Effector CD4-positive, alpha-beta T cell (primary cell): ENCODE data around the gene DRC7.
"Not testable (repeated sequence)": the region's sequence is repeated elsewhere in the genome, so short reads cannot be mapped to it uniquely, and the experiment has no call there.

ENCODE experiments used
- DNase-seq: peaks from one replicate; pipeline ENCODE4 v3.0.0-alpha.2; 2020

DRC7 gene

DNA sequence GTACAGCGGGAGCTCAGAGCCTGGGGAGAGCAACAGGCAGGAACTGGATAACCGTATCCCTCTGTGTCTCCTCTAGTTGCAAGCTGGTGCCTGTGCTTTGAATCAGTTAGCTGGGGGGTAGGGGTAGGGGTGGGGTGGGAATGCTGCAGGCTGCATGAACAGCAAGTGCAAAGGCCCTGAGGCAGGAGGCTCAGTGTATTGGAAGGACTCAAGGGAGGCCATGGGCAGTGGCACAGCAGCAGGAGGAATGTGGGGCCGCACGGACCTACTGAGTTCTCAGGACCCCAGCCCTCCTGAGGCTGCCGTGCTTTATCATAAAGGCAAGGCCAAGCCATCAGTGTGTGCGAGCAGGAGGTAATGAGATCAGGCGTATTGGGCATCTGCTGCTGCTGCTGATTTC lies 44.2 kb downstream of the DRC7 start:
- DNase-seq, result no peak

DNA sequence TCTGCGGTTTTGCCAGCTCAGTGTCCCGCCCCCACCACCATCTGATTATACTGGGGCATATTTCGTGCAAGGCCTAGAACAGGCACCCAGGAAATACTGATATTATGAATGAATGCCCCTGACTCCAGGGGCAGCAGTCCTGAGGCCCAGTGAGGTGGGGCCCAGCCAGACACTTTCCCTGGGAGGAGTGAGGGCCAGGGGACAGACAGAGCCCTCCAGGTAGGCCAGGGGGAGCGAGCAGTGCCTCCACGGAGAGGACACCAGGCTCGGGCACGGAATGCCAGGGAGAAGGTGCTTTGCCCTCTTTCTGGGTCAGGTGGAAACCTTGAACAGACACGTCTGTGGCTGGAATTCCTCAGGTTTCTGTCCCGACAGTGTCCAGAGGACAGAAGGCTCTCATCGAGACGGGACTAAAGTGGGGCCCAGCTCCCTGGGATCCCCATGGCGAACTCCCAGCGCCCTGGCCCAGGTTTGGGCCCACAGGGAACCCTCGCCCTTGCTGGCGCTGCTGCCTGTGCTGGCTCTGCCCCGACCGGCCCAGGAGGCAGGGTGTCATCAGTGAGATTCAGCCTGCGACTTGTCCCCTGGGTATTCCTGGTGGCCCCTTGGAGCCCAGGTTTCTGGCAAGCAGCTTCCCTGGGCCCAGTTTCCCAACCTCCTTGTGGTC lies 45.3 kb downstream of the DRC7 start:
- DNase-seq, result no peak

DNA sequence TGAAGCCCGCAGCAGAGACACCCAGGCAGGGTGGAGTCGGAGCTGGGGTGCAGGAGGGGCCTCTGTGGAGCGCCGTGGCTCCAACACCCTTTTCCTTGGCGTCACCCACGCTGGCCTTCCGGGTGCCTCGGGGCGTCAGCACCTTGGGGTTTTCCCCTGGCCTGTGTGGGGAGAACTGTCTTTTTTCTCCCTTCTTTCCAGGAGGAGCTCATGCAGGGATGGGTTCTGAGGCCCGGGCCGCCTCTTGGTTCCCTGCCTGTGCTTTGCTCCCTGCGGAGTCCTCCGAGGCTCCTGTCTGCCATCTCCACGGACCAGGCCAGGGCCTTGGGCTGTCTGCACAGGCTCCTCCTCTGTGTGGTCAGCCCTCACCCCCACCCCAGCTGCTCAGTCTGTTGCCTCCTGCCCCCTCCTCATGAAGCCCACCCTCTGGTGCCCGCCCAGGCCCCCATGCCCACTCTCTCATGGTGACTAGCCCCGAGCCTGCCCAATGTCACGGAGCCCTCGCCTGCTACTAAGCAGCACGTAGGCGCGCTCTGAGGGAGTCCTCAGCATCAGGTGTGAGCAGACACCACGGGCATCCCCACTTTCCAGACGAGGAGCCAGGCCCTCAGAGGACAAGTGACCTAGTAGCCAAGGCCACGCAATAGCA lies 45.9 kb downstream of the DRC7 start:
- DNase-seq, result no peak

DNA sequence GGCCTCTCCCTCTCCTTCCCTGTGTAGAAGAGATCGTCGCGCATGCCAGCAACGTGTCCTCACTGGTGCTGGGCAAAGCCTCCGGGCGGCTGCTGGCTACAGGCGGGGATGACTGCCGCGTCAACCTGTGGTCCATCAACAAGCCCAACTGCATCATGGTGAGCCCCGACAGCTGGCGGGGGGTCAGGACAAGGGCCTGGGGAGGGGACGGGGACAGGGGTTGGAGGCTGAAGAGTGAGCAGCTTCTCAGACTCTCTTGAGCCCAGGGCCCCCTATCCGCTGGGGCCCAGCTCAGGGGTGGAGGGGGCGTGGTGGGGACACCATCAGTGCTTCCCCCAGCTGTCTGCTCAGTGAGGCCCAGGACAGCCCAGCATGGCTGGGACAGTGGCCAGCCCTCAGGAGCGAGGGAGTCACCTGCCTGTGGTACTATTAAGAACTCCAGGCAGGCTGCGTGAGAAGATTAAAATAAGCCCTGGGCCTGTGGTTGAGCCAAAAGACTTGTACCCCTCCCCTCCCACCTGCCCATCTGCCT lies 47.1 kb downstream of the DRC7 start:
- DNase-seq, result no peak

DNA sequence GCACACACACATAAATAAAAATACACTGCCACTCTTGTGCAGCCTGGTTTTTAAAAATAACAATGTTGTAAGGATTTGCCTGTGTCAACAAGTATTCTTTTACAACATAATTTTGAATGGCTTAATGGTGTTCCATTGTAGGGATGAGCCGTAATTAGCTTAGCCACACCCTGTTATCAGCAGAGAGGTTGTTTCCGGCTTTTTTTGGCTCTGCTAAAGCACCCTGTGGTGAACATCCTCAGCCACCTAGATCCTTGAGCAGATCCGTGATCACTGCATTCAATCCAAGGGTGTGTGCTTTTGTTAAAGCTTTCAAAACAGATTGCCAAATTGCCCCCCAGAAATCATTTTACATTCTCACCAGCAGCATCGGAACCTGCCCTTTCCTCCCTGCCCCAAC lies 47.9 kb downstream of the DRC7 start:
- DNase-seq, result no peak

DNA sequence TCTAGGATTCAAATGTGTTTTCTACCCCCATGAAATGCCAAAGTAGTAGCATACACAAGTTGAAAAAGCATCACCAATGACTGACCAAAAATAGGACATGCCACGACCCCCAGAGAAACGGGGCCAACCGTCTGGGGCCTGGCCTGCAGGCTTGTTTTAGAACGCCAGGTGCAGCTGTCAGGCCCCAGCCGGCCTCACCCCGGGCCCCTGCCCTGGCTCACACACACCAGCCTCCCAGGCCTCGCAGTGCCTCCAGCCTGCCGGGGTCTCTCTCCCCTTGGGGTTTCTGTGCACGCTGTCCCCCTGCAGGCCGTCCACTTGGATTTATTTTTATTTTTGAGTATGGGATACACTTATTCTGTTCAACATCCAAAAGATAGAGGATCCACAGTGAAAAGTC lies 48.9 kb downstream of the DRC7 start:
- no peak for DNase-seq

DNA sequence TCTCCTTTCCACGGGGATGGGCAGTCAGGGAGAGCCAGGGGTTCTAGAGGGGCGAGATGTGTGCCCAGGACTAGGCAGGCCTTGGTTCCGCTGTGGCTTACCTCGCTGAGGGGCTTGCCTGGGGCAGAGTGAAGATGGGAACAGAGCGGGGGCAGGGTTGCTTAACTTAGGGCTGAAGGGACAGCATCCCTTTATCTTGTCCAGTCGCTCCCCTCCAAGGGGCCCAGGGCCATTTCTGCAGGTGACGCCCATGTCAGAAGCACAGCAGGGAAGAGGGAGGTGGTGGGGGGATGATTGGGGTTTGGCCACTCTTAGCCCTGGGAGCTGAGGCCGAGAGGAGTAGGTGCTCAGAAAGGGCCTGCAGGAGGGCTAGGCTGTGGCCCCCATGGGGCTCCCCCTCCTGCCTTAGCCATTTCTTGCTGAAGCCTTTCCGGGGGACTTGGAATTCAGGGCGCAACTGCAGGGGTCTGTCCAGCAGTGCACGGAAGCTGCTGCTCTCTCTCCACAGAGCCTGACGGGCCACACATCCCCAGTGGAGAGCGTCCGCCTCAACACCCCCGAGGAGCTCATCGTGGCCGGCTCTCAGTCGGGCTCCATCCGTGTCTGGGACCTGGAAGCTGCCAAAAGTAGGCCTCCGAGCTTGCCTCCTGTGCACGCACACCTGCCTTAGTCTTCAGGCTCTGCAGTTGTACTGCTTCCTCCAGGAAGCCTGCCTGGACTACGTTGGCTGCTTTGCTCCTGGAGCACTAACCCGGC lies 49.5 kb downstream of the DRC7 start:
- DNase-seq, result no peak

DNA sequence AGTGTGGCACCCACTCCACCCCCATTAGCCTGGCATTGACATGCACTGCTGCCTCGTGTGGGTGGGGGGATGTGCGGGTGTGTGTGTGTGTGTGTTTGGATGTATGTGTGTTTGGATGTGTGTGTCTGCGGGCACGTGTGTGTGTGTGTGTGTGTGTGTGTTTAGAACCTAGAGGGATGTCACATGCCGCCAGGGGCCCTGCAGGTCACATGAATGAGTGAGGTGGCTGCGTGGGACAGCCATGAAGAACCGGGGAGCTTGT lies 50.0 kb downstream of the DRC7 start:
- DNase-seq, result no peak

DNA sequence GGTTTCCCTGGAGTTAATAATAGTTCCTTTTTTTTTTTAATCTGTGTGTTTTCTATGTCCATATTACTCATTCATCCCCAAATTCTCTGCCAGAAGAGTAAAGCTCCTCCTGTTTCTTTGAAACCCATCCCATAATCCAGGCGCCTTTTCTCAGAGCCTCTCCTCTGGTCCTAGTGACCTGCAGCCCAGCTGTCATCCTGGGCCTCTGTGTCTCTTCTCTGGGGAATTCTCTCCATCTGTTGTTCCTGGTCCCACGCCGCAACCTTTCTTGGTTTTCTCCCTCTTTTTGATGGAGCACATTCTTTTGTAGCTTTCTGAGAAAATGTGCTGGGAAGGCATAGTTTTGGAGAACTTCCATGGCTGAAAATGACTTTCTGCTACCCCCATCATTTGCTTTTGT lies 51.2 kb downstream of the DRC7 start:
- no peak for DNase-seq

DNA sequence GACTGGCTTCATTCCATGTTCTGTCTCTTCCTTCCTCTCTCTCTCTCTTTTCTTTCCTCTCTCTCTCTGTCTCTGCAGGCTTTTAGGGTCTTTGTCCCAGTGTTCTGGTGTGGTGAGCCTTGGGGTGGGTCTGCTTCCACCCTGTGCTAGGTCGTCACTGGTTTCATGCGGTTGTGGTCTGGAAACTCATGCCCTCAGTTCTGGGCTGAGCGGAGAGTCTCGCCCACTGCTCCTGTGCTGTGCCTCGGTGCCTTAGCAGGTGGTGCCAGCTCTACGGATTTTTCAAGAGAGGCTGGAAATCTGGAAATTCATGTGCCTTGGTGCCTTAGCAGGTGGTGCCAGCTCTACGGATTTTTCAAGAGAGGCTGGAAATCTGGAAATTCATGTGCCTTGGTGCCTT lies 51.7 kb downstream of the DRC7 start:
- DNase-seq, result not testable (repeated sequence)

DNA sequence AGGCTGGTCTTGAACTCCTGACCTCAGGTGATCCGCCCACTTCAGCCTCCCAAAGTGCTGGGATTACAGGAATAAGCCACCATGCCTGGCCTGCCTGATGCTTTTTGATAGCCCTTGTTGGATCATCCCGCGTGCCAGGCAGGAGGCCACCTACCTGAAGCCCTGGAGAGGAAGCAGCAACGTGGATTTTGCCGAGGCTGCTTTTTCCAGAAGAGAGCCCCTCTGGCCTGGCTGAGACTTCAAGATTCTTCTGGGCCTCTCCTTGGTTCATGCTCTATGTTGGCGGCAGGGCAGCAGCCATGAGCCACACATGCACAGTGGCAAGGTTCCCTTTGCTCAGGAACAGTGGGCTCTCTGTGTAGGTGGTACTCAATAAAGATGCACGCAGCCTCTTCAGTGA lies 52.5 kb downstream of the DRC7 start:
- DNase-seq, result no peak

DNA sequence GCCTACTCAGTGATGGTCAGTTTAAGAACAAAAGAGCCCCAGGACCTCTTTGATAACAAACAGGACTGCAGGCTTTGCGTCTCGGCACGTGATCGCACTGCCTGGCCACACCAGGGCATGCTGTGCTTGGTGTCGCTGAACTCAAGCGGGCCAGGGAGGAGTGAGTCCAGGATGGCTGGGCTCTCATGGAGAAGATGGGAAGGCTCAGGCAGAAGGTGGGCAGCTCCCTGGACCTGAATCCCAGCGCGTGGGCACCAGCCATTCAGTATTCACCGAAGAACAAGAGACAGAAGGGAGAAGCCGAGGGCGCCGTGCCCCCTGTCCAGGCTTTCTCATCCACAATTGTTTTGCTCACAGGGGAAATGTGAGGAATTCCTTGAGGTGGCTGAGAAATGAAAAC lies 52.9 kb downstream of the DRC7 start:
- no peak for DNase-seq

DNA sequence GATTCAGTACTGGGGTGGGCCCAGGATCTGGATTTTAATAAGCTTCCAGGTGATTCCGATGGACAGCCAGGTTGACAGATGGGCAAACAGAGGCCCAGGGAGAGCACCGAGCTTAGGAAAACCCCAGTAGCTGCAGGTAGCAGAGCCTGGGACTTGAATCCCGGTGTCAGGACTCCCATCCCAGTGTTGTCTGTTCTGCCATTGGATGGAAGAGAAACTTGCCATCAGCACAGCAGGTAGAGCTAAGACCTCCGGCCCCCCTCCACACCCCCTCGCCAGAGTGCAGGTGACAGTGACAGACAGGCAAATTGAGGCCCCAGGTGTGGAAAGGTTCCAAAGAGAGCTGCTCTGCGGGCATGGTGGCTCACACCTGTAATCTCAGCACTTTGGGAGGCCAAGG lies 53.4 kb downstream of the DRC7 start:
- no peak for DNase-seq

DNA sequence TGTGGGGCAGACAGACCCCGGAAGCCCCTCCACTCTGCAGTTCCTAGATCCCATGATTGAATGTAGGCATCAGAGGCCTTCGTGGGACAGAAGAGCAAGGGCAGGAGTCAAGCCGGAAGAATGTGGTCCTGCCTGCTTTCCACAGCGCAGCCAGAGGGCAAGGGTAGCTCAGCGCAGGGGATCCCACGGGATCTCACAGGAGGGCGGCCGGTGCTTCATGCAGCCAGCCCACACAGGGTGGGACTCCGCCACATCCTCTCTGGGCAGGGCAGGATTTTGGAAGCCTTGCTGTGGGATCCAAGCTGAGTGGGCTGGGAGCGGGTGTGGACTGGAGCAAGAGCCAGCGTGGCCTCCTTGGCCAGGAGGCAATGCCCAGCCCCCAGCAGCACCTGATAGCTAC lies 54.0 kb downstream of the DRC7 start:
- no peak for DNase-seq

DNA sequence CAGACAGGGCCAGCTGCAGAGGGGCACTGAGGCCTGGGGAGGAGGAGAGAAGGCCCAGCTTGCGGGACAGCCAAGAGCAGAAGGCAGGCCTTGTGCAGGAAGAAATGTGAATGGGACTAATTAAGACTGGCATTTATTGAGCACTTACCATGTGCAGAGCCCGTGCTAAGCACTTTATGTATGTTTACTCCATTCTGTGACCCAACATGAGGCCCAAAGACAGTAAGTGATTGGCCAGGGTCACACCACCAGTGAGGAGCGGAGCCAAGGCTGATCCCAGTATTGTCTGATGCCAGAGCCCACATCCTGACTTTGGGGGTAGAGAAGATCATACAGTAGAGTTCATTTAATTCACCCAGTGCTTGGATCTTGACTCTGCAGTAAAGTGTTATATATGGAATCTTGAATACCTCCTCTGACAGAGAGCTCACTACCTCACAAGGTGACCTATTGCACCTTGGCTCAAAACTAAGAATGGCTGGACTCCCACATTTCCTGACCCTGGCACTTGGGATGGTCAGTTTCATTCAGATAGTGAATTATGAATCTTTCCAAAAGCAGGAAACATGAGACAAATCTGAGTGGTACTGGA lies 54.6 kb downstream of the DRC7 start:
- no peak for DNase-seq

DNA sequence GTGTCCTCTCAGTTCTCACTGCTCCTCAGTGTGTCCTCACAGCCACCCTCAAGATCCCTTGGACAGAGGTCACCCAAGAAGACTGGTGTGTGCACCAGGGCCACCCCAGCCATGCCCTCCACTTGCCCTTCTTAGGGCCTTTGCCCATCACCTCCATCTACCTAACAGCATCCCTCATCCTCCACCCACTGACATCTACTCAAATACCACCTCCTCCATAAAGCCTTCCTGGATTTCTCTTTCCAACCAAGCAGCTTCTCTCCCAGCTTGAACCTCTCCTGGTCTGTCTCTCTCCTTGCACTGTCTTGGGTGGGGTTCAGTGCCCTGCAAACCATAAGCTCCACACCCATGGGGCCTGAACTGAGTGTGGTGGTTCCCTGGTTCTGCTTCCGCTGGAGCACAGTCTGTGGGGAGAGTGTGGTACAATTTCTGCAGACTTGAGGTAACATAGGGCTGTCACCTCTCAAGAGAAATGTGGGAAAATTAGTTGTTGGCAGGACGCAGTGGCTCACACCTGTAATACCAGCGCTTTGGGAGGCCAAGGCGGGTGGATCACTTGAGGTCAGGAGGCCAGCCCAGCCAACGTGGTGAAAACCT lies 55.3 kb downstream of the DRC7 start:
- DNase-seq, result no peak

DNA sequence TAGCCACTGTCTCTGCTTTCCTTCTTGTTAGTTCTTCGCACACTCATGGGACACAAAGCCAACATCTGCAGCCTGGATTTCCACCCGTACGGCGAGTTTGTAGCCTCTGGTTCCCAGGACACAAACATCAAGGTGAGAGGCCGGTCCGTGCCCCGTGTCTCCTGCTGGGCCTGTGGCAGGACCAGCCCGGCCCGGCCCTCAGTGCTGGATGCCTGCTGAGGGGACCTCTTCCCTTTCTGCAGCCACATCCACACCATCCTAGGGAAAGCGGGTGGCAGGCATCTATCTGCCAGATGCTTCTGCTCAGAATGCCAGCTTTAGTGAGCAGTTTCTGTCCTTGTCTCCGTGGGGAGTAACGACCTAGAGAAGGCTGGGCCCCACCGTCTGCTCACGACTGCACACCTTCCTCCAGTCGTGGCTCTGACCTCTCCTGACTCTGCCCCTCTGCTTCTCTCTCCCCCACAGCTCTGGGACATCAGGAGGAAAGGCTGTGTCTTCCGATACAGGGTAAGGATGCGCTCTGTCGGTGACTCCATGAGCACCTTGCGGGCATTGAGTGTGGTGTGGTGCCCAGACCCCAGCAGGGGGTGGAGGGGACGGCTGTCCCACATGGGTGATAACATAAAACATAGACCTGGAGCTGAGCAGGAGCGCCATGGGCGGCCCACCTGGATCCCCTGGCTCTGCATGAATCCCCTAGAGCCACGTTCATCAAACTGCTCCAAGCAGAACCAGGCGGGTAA lies 56.4 kb downstream of the DRC7 start:
- DNase-seq, result no peak

DNA sequence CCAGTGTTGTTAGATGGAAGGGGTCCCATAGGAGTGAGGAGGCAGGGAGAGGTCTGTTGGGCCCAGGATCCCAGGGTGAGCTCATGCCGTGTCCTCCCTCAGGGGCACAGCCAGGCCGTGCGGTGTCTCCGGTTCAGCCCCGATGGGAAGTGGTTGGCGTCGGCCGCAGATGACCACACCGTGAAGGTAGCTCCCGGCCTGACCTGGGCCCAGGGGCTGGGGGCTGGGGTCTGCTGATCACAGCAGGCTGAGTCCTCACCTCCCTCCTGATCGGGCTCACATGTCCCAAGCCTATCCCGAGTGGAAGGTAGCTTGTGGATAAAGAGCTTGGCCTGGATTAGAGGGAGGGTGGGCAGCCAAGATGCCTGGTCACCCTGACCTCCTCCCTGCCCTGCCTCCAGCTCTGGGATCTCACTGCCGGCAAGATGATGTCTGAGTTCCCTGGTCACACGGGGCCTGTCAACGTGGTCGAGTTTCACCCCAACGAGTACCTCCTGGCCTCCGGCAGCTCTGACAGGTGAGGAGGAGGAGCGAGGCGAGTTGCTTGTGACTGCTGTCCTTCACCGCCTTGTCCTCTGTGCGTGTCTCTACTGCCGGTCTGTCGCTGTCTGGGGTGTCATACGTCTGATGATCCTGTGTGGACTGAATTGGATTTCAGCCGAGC lies 57.1 kb downstream of the DRC7 start:
- no peak for DNase-seq

DNA sequence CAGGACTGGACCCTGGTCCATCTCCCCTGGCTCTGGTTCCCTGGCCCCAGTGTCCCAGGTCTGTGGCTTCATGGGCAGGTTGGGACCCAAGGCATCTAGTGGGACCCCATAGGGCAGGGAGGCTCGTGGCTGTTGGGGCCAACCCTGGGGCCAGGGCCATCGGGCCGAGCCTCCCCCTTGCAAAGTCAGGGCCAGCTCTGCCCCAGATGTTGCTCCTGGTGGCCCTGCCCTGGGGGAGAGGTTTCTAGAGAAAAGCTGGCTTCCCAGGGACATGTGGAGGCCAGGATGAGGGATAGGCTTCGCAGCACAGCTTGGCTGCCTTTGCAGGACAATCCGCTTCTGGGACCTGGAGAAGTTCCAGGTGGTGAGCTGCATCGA lies 57.6 kb downstream of the DRC7 start:
- DNase-seq, result no peak

DNA sequence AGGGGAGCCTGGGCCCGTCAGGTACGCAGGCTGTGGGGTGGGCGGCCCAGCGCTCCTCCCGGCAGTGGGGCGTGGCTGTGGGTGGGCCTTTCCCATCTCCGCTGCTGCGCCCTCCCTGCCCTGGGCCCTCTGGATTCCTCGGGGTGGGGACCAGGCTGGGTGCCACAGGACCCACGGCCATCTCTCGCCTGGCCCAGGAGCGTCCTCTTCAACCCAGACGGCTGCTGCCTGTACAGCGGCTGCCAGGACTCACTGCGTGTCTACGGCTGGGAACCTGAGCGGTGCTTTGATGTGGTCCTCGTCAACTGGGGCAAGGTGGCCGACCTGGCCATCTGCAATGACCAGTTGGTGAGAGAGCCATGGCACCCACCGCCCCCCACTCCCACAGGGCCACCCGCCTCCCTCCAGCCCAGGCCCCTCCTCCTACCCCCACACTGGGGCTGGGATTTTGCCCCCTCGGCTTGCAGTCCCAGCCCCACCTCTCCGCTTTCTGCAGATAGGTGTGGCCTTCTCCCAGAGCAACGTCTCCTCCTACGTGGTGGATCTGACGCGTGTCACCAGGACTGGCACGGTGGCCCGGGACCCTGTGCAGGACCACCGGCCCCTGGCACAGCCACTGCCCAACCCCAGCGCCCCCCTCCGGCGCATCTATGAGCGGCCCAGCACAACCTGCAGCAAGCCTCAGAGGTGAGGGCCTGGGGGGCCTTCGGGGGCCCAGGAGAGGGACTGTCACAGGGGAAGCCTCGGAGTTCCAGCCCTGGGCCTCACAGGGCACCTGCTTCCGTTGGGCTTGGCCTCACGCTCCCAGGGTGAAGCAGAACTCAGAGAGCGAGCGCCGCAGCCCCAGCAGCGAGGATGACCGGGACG lies 58.2 kb downstream of the DRC7 start:
- no peak for DNase-seq
